ENCODE results near the gene TSR3.
"Not testable (repeated sequence)": the region's sequence is repeated elsewhere in the genome, so short reads cannot be mapped to it uniquely, and the experiment has no call there.

The TSR3 gene

DNA sequence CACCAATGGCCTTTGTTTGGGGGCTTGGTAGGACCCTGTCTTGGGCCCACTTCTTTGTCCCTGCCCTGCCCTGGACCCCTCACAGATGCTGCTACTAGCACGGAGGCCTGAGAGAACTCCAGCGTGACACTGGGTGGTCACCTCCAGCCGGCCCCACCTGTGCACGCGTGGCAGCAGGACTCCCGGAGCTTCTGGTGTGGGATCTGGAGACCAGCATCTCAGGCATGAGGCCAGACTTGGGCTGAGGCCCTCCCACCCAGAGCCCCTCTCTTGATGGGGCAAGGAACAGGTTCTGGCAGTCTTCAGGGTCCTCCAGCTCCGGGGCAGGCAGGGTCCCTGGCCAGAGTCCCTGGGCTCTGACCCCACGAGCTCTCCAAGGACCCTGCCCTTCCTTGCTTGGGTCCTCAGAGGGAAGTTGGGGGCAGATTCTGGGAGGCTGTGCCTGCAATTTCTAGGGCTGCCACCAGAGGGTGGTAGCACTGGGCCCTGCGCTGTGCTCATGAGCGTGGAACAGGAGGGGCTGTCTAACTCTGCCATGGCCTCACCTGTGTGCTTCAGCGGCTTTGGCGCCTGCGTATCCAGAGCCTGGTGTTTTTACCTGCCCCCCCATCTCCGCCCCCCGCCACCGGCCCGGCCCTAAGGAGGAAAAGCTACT lies 21.3 kb downstream of the TSR3 start:
- Histone ChIP-seq H3K27me3 (ENCODE audit: insufficient read depth, low read length, poor library complexity) (peaks cover 4% of the 10 kb centered on the region), H3K36me3 (ENCODE audit: insufficient read depth, low read length) (peaks cover 4% of the 10 kb centered on the region), H3K4me1 (ENCODE audit: insufficient read depth, low read length) (peaks cover 4% of the 10 kb centered on the region; the same call in 1 of the 2 replicates), H3K9me3 (ENCODE audit: insufficient read depth, low read length, severe bottlenecking) (no peaks in the 10 kb centered on the region), H3K27ac (ENCODE audit: low read length) (no peak overlapping the region), H3K79me2 (ENCODE audit: insufficient read depth, low read length) (no peaks in the 10 kb centered on the region), H4K20me1 (ENCODE audit: insufficient read depth, low read length) (peaks cover 24% of the 10 kb centered on the region), H2AFZ (ENCODE audit: low read depth, low read length) (no peak overlapping the region), H3K9ac (ENCODE audit: low read depth, low read length) (no peak overlapping the region), H3K4me3 (ENCODE audit: low read depth in 1 of 2, low read length in 2 of 2) (no peak overlapping the region), H3K4me2 (ENCODE audit: insufficient read depth, low read length) (no peak overlapping the region)
- TF ChIP-seq EZH2 (IDR thresholded peaks at IDR 0.05; ENCODE audit: borderline replicate concordance, low read depth, low read length, severe bottlenecking): no peak
- TF ChIP-seq CTCF (IDR thresholded peaks at IDR 0.05; ENCODE audit: borderline replicate concordance, extremely low read depth, low read length, poor library complexity, severe bottlenecking): peak; percentile 69
- 0 out of 3 replicates have a peak, but pooled peaks have one; percentile 31 for ATAC-seq (ENCODE audit: insufficient read depth, low read depth)
- DNase-seq: peak; percentile 34

- not testable (repeated sequence) for H3K4me3 ChIP-seq (ENCODE audit: low read depth in 1 of 2, low read length in 2 of 2); H3K4me2 ChIP-seq (ENCODE audit: insufficient read depth, low read length); H3K9me3 ChIP-seq (ENCODE audit: insufficient read depth, low read length, severe bottlenecking); H3K27ac ChIP-seq (ENCODE audit: low read length); H3K4me1 ChIP-seq (ENCODE audit: insufficient read depth, low read length); ATAC-seq (ENCODE audit: insufficient read depth, low read depth); H3K79me2 ChIP-seq (ENCODE audit: insufficient read depth, low read length); H3K9ac ChIP-seq (ENCODE audit: low read depth, low read length); H2AFZ ChIP-seq (ENCODE audit: low read depth, low read length); H3K27me3 ChIP-seq (ENCODE audit: insufficient read depth, low read length, poor library complexity); DNase-seq
- Histone ChIP-seq H4K20me1 (ENCODE audit: insufficient read depth, low read length) (peaks cover 29% of the 10 kb centered on the region), H3K36me3 (ENCODE audit: insufficient read depth, low read length) (peaks cover 18% of the 10 kb centered on the region)
Observed at GRCh38 chr16:1328961-1329360, 22.7 kb downstream of the TSR3 start.

DNA sequence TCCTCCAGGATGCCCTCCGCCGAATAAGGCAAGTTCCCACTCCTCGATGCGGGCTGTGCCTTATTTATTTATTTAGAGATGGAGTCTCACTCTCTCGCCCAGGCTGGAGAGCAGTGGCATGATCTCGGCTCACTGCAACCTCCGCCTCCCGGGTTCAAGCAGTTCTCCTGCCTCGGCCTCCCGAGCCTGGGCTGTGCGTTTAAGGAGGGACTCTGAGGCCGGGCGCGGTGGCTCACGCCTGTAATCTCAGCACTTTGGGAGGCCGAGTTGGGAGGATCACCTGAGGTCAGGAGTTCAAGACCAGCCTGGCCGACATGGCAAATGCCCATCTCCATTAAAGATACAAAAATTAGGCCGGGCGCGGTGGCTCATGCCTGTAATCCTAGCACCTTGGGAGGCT lies 23.5 kb downstream of the TSR3 start:
- H3K4me2 ChIP-seq (ENCODE audit: insufficient read depth, low read length); ATAC-seq (ENCODE audit: insufficient read depth, low read depth); H3K27ac ChIP-seq (ENCODE audit: low read length); H3K4me3 ChIP-seq (ENCODE audit: low read depth in 1 of 2, low read length in 2 of 2); H3K9me3 ChIP-seq (ENCODE audit: insufficient read depth, low read length, severe bottlenecking); H2AFZ ChIP-seq (ENCODE audit: low read depth, low read length); DNase-seq; H3K27me3 ChIP-seq (ENCODE audit: insufficient read depth, low read length, poor library complexity); H3K9ac ChIP-seq (ENCODE audit: low read depth, low read length); H3K4me1 ChIP-seq (ENCODE audit: insufficient read depth, low read length); H3K79me2 ChIP-seq (ENCODE audit: insufficient read depth, low read length): not testable (repeated sequence)
- H3K36me3 ChIP-seq (ENCODE audit: insufficient read depth, low read length): peaks cover 27% of the 10 kb centered on the region
- peaks cover 38% of the 10 kb centered on the region for H4K20me1 ChIP-seq (ENCODE audit: insufficient read depth, low read length)

GRCh38 chr16:1327619-1327947 lies 24.1 kb downstream of the TSR3 start:
- ATAC-seq (ENCODE audit: insufficient read depth, low read depth) (no peak), DNase-seq (no peak)
- H3K27ac ChIP-seq (ENCODE audit: low read length): no peak overlapping the region
- H3K4me2 ChIP-seq (ENCODE audit: insufficient read depth, low read length): no peak overlapping the region
- H2AFZ ChIP-seq (ENCODE audit: low read depth, low read length): no peak overlapping the region
- H4K20me1 ChIP-seq (ENCODE audit: insufficient read depth, low read length): peaks cover 38% of the 10 kb centered on the region
- H3K79me2 ChIP-seq (ENCODE audit: insufficient read depth, low read length): no peaks in the 10 kb centered on the region; the same call in 1 of the 2 replicates
- H3K4me3 ChIP-seq (ENCODE audit: low read depth in 1 of 2, low read length in 2 of 2): no peak overlapping the region
- TF ChIP-seq CTCF (IDR thresholded peaks at IDR 0.05; ENCODE audit: borderline replicate concordance, extremely low read depth, low read length, poor library complexity, severe bottlenecking) (no peak), EZH2 (IDR thresholded peaks at IDR 0.05; ENCODE audit: borderline replicate concordance, low read depth, low read length, severe bottlenecking) (no peak)
- H3K9me3 ChIP-seq (ENCODE audit: insufficient read depth, low read length, severe bottlenecking): no peaks in the 10 kb centered on the region
- peaks cover 4% of the 10 kb centered on the region; the same call in 1 of the 2 replicates for H3K4me1 ChIP-seq (ENCODE audit: insufficient read depth, low read length)
- H3K36me3 ChIP-seq (ENCODE audit: insufficient read depth, low read length): peaks cover 29% of the 10 kb centered on the region
- no peak overlapping the region for H3K9ac ChIP-seq (ENCODE audit: low read depth, low read length)
- no peaks in the 10 kb centered on the region for H3K27me3 ChIP-seq (ENCODE audit: insufficient read depth, low read length, poor library complexity)

Measured in DND-41 (cell line).